ENCODE results near the gene OR6X1.

The OR6X1 gene

GRCh38 chr11:123797541-123797940, 43.2 kb upstream of the OR6X1 start:
- no peak for TF ChIP-seq CTCF (conservative IDR thresholded peaks at IDR 0.05; ENCODE audit: control insufficient read depth, insufficient read depth, low read depth, low read length)
- no peak for DNase-seq (ENCODE audit: low read depth)
- no peak overlapping the region for H3K4me3 ChIP-seq (ENCODE audit: control insufficient read depth, low read depth, low read length)

- no peak for DNase-seq (ENCODE audit: low read depth)
- H3K4me3 ChIP-seq (ENCODE audit: control insufficient read depth, low read depth, low read length): no peak overlapping the region
- TF ChIP-seq CTCF (conservative IDR thresholded peaks at IDR 0.05; ENCODE audit: control insufficient read depth, insufficient read depth, low read depth, low read length): no peak
These were observed 42.8 kb upstream of the OR6X1 start for GRCh38 chr11:123797114-123797513.

GRCh38 chr11:123796226-123796625, 41.9 kb upstream of the OR6X1 start:
- no peak overlapping the region for H3K4me3 ChIP-seq (ENCODE audit: control insufficient read depth, low read depth, low read length)
- TF ChIP-seq CTCF (conservative IDR thresholded peaks at IDR 0.05; ENCODE audit: control insufficient read depth, insufficient read depth, low read depth, low read length): no peak
- no peak for DNase-seq (ENCODE audit: low read depth)

GRCh38 chr11:123783536-123783935, 29.2 kb upstream of the OR6X1 start:
- no peak for TF ChIP-seq CTCF (conservative IDR thresholded peaks at IDR 0.05; ENCODE audit: control insufficient read depth, insufficient read depth, low read depth, low read length)
- no peak for DNase-seq (ENCODE audit: low read depth)
- no peak overlapping the region for H3K4me3 ChIP-seq (ENCODE audit: control insufficient read depth, low read depth, low read length)

- H3K4me3 ChIP-seq (ENCODE audit: control insufficient read depth, low read depth, low read length): no peak overlapping the region
- DNase-seq (ENCODE audit: low read depth): no peak
- no peak for TF ChIP-seq CTCF (conservative IDR thresholded peaks at IDR 0.05; ENCODE audit: control insufficient read depth, insufficient read depth, low read depth, low read length)
These were observed 24.2 kb upstream of the OR6X1 start for GRCh38 chr11:123778511-123778910.

- TF ChIP-seq CTCF (conservative IDR thresholded peaks at IDR 0.05; ENCODE audit: control insufficient read depth, insufficient read depth, low read depth, low read length): no peak
- H3K4me3 ChIP-seq (ENCODE audit: control insufficient read depth, low read depth, low read length): no peak overlapping the region
- no peak for DNase-seq (ENCODE audit: low read depth)
These were observed 21.6 kb upstream of the OR6X1 start for GRCh38 chr11:123775715-123776549.

All from fibroblast of mammary gland (primary cell).